ENCODE results near the gene CDC42SE1. TPM values are rescaled to one million over a fixed set of nuclear protein-coding genes. Genes with fewer than 3 reads are reported as not detected.

The CDC42SE1 gene
- total RNA-seq, 3 donors from 2014 or later = 69.2 to 78.5 (median 73.5) TPM

DNA sequence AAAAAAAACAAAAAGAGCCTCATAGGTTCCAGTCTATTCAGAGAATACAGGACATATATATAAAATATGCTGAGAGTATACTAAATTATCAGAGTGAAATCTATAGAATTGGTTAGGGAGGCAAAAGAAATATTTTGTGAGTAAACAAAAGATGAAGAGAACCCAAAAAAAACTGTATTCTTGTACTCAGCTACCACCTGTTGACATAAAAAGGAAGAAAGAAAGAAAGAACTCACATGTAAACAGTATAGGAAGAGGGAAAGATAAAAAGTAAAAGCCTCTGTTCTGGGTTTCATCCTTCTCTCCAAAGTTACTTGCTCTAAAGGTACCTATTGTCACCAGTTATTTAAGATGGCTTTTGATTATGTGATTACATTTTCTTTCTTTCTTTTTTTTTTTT is 33.0 kb downstream of the CDC42SE1 start:
- Histone ChIP-seq H3K36me3 (ENCODE audit: low read depth) (no peaks in the 10 kb centered on the region), H3K4me3 (no peak overlapping the region), H3K4me1 (ENCODE audit: low read depth) (no peaks in the 10 kb centered on the region), H3K9me3 (no peaks in the 10 kb centered on the region)
- ATAC-seq = no peak
- TF ChIP-seq, protein P1, sequence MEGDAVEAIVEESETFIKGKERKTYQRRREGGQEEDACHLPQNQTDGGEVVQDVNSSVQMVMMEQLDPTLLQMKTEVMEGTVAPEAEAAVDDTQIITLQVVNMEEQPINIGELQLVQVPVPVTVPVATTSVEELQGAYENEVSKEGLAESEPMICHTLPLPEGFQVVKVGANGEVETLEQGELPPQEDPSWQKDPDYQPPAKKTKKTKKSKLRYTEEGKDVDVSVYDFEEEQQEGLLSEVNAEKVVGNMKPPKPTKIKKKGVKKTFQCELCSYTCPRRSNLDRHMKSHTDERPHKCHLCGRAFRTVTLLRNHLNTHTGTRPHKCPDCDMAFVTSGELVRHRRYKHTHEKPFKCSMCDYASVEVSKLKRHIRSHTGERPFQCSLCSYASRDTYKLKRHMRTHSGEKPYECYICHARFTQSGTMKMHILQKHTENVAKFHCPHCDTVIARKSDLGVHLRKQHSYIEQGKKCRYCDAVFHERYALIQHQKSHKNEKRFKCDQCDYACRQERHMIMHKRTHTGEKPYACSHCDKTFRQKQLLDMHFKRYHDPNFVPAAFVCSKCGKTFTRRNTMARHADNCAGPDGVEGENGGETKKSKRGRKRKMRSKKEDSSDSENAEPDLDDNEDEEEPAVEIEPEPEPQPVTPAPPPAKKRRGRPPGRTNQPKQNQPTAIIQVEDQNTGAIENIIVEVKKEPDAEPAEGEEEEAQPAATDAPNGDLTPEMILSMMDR (IDR thresholded peaks at IDR 0.05) = no peak
- DNase-seq = no peak
- intact Hi-C loops (cut with DNase I, micrococcal nuclease) = no loop called here

GRCh38 chr1:151024540-151025146 is 34.8 kb downstream of the CDC42SE1 start:
- ATAC-seq (peak; percentile 90), DNase-seq (peak; percentile 68 to 92 (median 78))
- Histone ChIP-seq H3K4me3 (no peak overlapping the region), H3K4me1 (ENCODE audit: low read depth) (no peaks in the 10 kb centered on the region), H3K36me3 (ENCODE audit: low read depth) (no peaks in the 10 kb centered on the region), H3K9me3 (no peaks in the 10 kb centered on the region)
- TF ChIP-seq, protein P1 (IDR thresholded peaks at IDR 0.05) = peak; percentile 50
- intact Hi-C loops (cut with DNase I, micrococcal nuclease) = no loop called here

DNA sequence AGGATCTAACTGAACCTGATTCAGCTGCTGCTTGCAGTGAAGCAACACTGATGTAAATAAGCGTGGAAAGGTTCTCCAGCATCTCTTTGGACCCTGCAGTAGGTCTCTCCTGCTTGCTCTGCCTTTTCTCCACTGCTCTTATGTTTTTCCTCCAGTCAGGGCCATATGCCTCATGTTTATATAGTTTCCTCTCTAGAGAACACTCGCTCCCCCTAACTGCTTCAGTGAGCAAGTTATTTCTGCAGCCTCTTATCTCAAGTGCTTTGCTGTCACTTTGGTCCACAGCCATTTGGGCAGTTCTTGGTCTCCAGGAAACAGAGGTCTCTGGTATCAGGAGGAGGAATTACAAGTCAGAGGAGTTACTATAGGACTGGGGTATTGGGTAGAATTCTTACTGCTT is 45.9 kb downstream of the CDC42SE1 start:
- Histone ChIP-seq H3K4me3 (no peak overlapping the region), H3K9me3 (no peaks in the 10 kb centered on the region), H3K4me1 (ENCODE audit: low read depth) (peaks cover 39% of the 10 kb centered on the region), H3K36me3 (ENCODE audit: low read depth) (no peaks in the 10 kb centered on the region)
- peak in 1 of 3 donors; percentile 40 for DNase-seq
- ATAC-seq = peak; percentile 44
- TF ChIP-seq, protein P1 (IDR thresholded peaks at IDR 0.05) = no peak
- intact Hi-C loops (cut with DNase I, micrococcal nuclease) = no loop called here

DNA sequence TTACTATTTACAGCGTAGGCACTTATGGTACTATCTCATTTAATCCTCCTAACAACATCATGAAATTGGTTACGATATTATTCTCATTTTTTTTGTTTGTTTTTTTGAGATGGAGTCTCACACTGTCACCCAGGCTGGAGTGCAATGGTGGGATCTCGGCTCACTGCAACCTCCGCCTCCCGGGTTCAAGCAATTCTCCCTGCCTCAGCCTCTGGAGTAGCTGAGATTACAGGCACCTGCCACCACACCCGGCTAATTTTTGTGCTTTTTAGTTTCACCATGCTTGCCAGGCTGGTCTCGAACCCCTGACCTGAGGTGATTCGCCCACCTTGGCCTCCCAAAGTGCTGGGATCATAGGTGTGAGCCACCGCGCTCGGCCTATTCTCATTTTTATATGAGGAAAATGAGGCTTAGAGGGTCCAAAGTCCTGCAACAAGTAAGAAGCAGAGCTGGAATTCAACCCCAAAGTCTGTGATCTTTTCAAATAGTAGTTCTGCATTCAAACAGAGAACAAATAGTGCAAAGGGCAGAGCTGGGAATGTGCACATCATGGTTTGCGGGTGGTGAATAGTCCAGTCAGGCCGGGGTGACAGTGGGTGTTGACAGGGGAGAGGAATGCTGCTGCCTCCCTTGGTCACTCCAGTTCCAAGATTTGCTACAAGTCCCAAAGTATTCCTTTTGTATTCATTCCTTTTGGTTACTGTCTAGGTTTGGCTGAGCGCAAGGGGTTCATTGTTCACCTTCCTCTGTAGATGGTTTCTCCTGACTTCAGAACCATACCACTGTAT is 46.5 kb downstream of the CDC42SE1 start:
- ATAC-seq = peak; percentile 63

DNA sequence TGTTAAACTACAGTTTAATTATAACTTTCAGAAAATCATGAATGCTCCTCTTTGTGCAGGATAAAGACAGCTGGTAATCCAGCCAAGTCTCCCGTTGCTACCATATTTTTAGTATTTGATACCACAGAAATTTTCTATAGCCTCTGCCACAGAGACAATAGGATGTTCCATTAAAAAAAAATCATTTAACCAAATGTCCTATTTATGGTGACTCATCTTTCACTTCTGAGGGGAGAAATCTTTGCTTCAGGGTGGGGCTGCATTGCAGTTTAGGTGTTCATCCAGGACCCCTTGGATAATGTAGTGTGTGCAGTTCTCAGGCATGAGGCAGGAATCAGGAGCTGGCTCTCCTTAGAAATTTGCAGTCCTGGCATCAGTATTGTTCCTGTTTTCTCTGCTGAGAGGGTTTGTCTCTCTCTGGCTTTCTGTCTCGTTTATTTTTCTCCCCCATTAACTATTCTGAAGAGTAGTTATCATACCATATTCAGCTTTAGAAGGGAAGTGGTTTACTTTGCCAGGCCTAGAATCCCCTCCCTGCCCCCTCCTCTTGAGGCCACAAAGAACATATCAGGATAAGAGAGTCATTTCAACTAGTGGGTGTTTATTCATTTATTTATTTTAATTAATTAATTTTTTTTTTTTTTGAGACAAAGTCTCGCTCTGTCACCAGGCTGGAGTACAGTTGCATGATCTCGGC is 48.1 kb downstream of the CDC42SE1 start:
- peaks cover 51% of the 10 kb centered on the region for H3K4me1 ChIP-seq (ENCODE audit: low read depth)
- intact Hi-C loops (cut with DNase I, micrococcal nuclease) = no loop called here
- no peaks in the 10 kb centered on the region for H3K36me3 ChIP-seq (ENCODE audit: low read depth)
- no peaks in the 10 kb centered on the region for H3K9me3 ChIP-seq
- DNase-seq = no peak
- no peak overlapping the region for H3K4me3 ChIP-seq
- TF ChIP-seq, protein P1 (IDR thresholded peaks at IDR 0.05) = no peak
- no peak for ATAC-seq

More for the DNA sequence above, 46.5 kb downstream of the CDC42SE1 start:
- Histone ChIP-seq H3K9me3 (no peaks in the 10 kb centered on the region), H3K36me3 (ENCODE audit: low read depth) (no peaks in the 10 kb centered on the region), H3K4me3 (no peak overlapping the region), H3K4me1 (ENCODE audit: low read depth) (peaks cover 39% of the 10 kb centered on the region)
- DNase-seq = peak in 2 of 3 donors; percentile 56 to 61
- TF ChIP-seq, protein P1 (IDR thresholded peaks at IDR 0.05) = no peak
- intact Hi-C loops (cut with DNase I, micrococcal nuclease) = no loop called here
